Activated naive CD8-positive, alpha-beta T cell treated with anti-CD3 and anti-CD28 coated beads, Interleukin-2, amount 50 U/mL, for 16 hours (primary cell): ENCODE results near the gene ZNF346.

Source experiments
- DNase-seq: peaks from one replicate; pipeline ENCODE4 v3.0.0-alpha.2; 2020; ENCODE audit warnings: low read depth, low spot score

ZNF346 gene

DNA sequence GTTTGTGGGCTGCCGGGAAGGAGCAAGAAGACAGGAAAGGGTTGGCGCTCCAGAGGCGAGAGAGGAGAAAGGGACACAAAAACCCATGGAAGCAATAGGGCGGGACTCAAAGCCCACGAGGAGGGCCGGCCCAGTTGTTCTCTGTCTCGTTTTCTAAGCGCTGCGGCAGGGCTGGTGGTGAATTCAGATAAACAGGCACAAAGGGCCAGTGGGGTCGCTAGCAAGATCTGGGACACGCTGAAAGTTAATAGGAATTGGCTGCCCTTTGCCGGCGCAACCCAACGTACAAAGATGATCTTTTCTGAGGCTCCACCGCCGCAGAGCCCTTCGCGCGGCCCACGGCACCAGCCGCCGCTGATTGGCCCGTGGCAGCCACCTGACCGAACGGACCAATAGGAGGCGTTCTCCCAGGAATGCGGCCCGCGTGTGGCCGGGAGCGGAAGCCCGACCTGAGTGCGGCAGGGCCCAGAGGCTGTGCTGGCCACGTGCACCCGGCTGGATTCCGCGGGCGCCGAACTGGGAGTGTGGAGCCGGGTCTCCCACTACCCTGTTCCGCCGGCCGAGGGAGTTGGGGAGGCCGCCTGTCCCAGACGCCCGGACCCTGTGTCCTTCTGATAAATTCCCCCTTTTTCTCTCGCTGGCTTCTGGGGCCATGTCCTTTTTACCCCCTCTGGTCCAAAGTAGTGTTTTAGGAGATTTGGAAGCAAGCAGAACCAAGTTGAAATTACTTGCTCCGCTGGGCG is 94.3 kb downstream of the ZNF346 start:
- peak; percentile 64 for DNase-seq

DNA sequence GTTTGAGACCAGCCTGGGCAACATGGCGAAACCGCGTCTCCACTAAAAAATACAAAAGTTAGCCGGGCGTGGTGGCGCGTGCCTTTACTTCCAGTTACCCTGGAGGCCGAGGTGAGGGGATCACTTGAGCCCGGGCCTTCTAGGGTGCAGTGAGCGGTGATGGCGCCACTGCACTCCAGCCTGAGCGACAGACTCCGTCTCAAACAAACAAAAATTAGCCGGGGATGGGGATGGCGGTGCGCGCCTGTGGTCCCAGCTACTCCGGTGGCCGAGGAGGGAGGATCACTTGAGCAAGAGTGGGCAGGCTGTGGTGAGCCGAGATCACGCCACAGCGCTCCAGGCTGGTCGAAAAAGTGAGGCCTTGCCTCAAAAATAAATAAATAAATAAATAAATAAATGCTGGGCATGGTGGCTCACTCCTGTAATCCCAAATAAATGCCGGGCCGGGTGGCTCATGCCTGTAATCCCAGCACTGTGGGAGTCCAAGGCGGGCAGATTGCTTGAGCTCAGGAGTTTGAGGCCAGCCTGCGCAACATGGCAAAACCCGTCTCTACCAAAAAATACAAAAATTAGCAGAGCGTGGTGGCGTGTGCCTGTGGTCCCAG is 95.0 kb downstream of the ZNF346 start:
- DNase-seq = no peak

- DNase-seq = no peak
Measured at GRCh38 chr5:177122566-177122965, 100.1 kb downstream of the ZNF346 start.

DNA sequence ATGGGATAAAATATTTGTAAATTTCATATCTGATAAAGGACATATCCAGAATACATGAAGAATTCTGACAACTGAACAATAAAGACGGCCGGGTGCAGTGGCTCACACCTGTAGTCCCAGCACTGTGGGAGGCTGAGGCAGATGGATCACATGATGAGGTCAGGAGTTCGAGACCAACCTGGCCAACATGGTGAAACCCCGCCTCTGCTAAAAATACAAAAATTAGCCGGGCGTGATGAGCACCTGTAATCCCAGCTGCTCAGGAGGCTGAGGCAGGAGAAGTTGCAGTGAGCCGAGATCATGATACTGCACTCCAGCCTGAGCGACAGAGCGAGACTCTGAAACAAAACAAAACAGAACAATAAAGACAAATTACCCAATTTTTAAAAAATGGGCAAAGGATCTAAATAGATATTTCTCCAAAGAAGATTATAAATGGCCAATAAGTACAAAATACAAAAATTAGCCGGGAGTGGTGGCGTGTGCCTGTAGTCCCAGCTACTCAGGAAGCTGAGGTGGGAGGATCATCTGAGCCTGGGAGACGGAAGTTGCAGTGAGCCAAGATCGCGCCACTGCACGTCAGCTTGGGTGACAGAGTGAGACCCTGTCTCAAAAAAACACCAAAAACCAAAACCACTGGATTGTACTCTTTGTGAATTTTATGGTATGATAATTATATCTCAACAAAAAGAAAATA is 101.4 kb downstream of the ZNF346 start:
- DNase-seq = no peak

DNA sequence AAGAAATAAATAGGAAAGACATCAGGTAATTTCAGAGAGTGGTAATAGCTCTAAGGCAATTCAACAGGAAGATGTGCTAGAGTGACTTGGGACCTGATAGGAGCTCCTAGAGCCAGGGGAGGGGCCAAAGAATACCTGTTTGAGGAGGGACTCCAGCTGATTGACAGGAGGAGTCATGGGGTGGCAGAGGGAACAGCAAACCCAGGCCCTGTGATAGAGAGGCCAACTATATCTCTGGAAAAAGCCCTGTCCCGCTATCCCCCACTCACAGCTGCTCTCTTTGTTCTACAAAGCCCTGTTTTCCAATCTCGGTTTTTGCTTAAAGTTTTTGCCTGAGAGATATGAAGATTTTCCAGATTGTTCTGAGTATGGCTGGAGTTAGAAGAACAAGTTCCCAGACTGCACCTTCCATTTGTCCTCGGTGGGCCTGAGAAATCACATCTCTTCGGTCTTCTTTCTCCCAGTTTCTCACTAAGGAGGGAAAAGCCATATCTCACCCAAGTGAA is 102.0 kb downstream of the ZNF346 start:
- no peak for DNase-seq

GRCh38 chr5:177126771-177127170 is 104.3 kb downstream of the ZNF346 start:
- DNase-seq = no peak

GRCh38 chr5:177128551-177128981 is 106.1 kb downstream of the ZNF346 start:
- no peak for DNase-seq

- no peak for DNase-seq
Measured at GRCh38 chr5:177130211-177131018, 107.9 kb downstream of the ZNF346 start.
